AG04450 (cell line): ENCODE data around the gene VANGL2. TPM values are rescaled to one million over a fixed set of nuclear protein-coding genes. Genes with fewer than 3 reads are reported as not detected.

Source experiments
- CTCF ChIA-PET: fragments of 300-600, 350-600 bp; formaldehyde crosslinking; extraction: SDS; loops from one replicate; lab custom pipeline; 2022; ENCODE audit warnings: antibody characterized with exemption, inconsistent platforms; lab: Charles Lee
- POLR2A ChIA-PET: fragments of 350-600 bp; formaldehyde crosslinking; extraction: SDS; loops from one replicate; lab custom pipeline; 2021; ENCODE audit warnings: antibody characterized with exemption, inconsistent platforms; lab: Yijun Ruan, JAX
- DNase-seq: peaks from one replicate; pipeline ENCODE4 v3.0.0-alpha.2; 2011; ENCODE audit warnings: low read depth, low spot score
- H3K27ac ChIP-seq: one replicate; pipeline ENCODE4 v1.5.1; 2012; ENCODE audit warnings: low read depth, low read length, control low read depth
- H3K27me3 ChIP-seq: one replicate; pipeline ENCODE4 v1.6.0; 2012; ENCODE audit warnings: low read length; ENCODE audit not compliant: control insufficient read depth, insufficient read depth
- H3K4me3 ChIP-seq: 2 replicates; pipeline ENCODE4 v1.5.1; 2011; ENCODE audit warnings: mild to moderate bottlenecking, low read depth, low read length, control low read depth
- H3K9me3 ChIP-seq: 2 replicates; pipeline ENCODE4 v1.5.1; 2012; ENCODE audit warnings: low read length; ENCODE audit not compliant: control insufficient read depth, insufficient read depth
- CTCF ChIP-seq: IDR thresholded peaks from 2 replicates; pipeline ENCODE4 v1.5.1; 2011; ENCODE audit warnings: low read depth, low read length, control low read depth, inconsistent platforms
- polyA minus RNA-seq: library from RNA; depleted of rRNA, polyadenylated mRNA; stranded (reverse); fragments of >200 nt; gene quantifications from 2 replicates; pipeline ENCODE4 v1.2.3, GENCODE V29; 2011; rRNA and poly(A)+ RNA removed
- polyA plus RNA-seq: library from polyadenylated mRNA; depleted of rRNA; stranded (reverse); fragments of >200 nt; gene quantifications from 2 replicates; pipeline ENCODE4 v1.2.3, GENCODE V29; 2011; rRNA removed

The VANGL2 gene
- 3.4 TPM in 2 replicates for polyA plus RNA-seq
- polyA minus RNA-seq: 2.9 and 3.5 TPM in 2 replicates

GRCh38 chr1:160400223-160400645, at the start of gene VANGL2:
TSS of gene VANGL2 (plus strand) at chr1:160400564. CDS start at chr1:160415838, 15,274 bp downstream.
- POLR2A ChIA-PET: no interaction called here
- CTCF ChIA-PET: no interaction called here
- peak within 1 kb of the TSS; percentile 64 for H3K4me3 ChIP-seq
- no peak for DNase-seq
- H3K27me3 ChIP-seq: peaks cover 43% of the 10 kb centered on the region
- H3K27ac ChIP-seq: no peak within 1 kb of the TSS
- no peaks in the 10 kb centered on the region for H3K9me3 ChIP-seq
- TF ChIP-seq CTCF: no peak

GRCh38 chr1:160351629-160352028, 48.7 kb upstream of the VANGL2 start:
- no peak overlapping the region for H3K4me3 ChIP-seq
- TF ChIP-seq CTCF: no peak
- no peak overlapping the region for H3K27ac ChIP-seq
- no peaks in the 10 kb centered on the region for H3K27me3 ChIP-seq
- DNase-seq: no peak
- no peaks in the 10 kb centered on the region for H3K9me3 ChIP-seq
- ChIA-PET POLR2A (no interaction called here), CTCF (interaction anchor here (0.9 to 7.3 kb wide), 5 partner anchors 26 to 265 kb away, joined by 3 to 74 read pairs (median 4); partner anchors contain the start of gene PEX19)

- Histone ChIP-seq H3K27me3 (no peaks in the 10 kb centered on the region), H3K9me3 (no peaks in the 10 kb centered on the region), H3K4me3 (no peak overlapping the region), H3K27ac (no peak overlapping the region)
- TF ChIP-seq CTCF: no peak
- POLR2A ChIA-PET: no interaction called here
- DNase-seq: no peak
- CTCF ChIA-PET: interaction anchor here (1.1 to 7.3 kb wide), 7 partner anchors 8 to 274 kb away, joined by 3 to 74 read pairs (median 4); partner anchors contain the start of genes COPA and NCSTN
These were observed 47.8 kb upstream of the VANGL2 start for GRCh38 chr1:160352555-160352954.

- no peak overlapping the region for H3K4me3 ChIP-seq
These were observed 47.1 kb upstream of the VANGL2 start for GRCh38 chr1:160353223-160353622.

More at GRCh38 chr1:160353223-160353622, 47.1 kb upstream of the VANGL2 start:
- H3K27me3 ChIP-seq: no peaks in the 10 kb centered on the region
- ChIA-PET POLR2A (no interaction called here), CTCF (interaction anchor here (1.1 to 7.3 kb wide), 6 partner anchors 8 to 275 kb away, joined by 3 to 74 read pairs (median 3); partner anchors contain the start of genes COPA and NCSTN)
- no peak for TF ChIP-seq CTCF
- no peak for DNase-seq
- no peaks in the 10 kb centered on the region for H3K9me3 ChIP-seq
- H3K27ac ChIP-seq: no peak overlapping the region
